Caco-2 (cell line): ENCODE measurements around the gene PPP2R1A. TPM values are rescaled to one million over a fixed set of nuclear protein-coding genes. Genes with fewer than 3 reads are reported as not detected.

Source experiments
- Bru-seq: library from RNA; stranded (reverse); fragments of 400-500 nt; gene quantifications from one replicate; lab custom pipeline; 2021; lab: Mats Ljungman, UMichigan
- BruChase-seq, 2 experiments: library from RNA; stranded (reverse); fragments of 400-500 nt; gene quantifications; one replicate each; lab custom pipeline; 2021; lab: Mats Ljungman, UMichigan
- BruUV-seq: library from RNA; stranded (reverse); fragments of 400-500 nt; replicated peaks from 2 replicates; lab custom pipeline; 2021; lab: Mats Ljungman, UMichigan
- CTCF ChIA-PET: fragments of 300-600 bp; sonication (Branson Sonifier 250); formaldehyde crosslinking; loops from one replicate; lab custom pipeline; 2022; ENCODE audit warnings: antibody characterized with exemption; lab: Charles Lee
- POLR2A ChIA-PET: fragments of 300-600 bp; sonication (Branson Sonifier 250); formaldehyde crosslinking; loops from one replicate; lab custom pipeline; 2022; ENCODE audit warnings: antibody characterized with exemption; lab: Charles Lee
- DNase-seq, 2 experiments: peaks; one replicate each; pipeline versions ENCODE4 v3.0.0 to v3.0.0-alpha.2; 2020 to 2022
- H3K27me3 ChIP-seq: replicated peaks from 2 replicates; pipeline ENCODE4 v1.6.0; 2011; ENCODE audit warnings: low read length; ENCODE audit not compliant: control insufficient read depth, insufficient read depth
- H3K36me3 ChIP-seq: 2 replicates; pipeline ENCODE4 v1.5.1; 2011; ENCODE audit warnings: low read length; ENCODE audit not compliant: control insufficient read depth, insufficient read depth
- H3K4me1 ChIP-seq: fragments of 250-450 bp; sonication (Bioruptor Pico); 2 replicates; pipeline ENCODE4 v1.5.1; 2020; ENCODE audit warnings: mild to moderate bottlenecking
- H3K4me3 ChIP-seq: 2 replicates; pipeline ENCODE4 v1.5.1; 2011; ENCODE audit warnings: low read depth, mild to moderate bottlenecking, control low read depth, low read length
- H3K9me3 ChIP-seq: fragments of 250-450 bp; sonication (Bioruptor Pico); 2 replicates; pipeline ENCODE4 v1.5.1; 2020; ENCODE audit warnings: mild to moderate bottlenecking, moderate library complexity
- H3K27ac Mint-ChIP-seq: one replicate; pipeline ENCODE4 v1.8.0; 2022; ENCODE audit warnings: mixed read lengths; ENCODE audit not compliant: unreplicated experiment
- H3K27me3 Mint-ChIP-seq: one replicate; pipeline ENCODE4 v1.8.0; 2022; ENCODE audit warnings: mixed read lengths; ENCODE audit not compliant: insufficient read depth, unreplicated experiment
- H3K36me3 Mint-ChIP-seq: one replicate; pipeline ENCODE4 v1.8.0; 2022; ENCODE audit warnings: mild to moderate bottlenecking, mixed read lengths; ENCODE audit not compliant: insufficient read depth, unreplicated experiment
- H3K4me1 Mint-ChIP-seq: one replicate; pipeline ENCODE4 v1.8.0; 2022; ENCODE audit warnings: low read depth, mixed read lengths; ENCODE audit not compliant: unreplicated experiment
- H3K4me3 Mint-ChIP-seq: one replicate; pipeline ENCODE4 v1.8.0; 2022; ENCODE audit warnings: mild to moderate bottlenecking, moderate library complexity, mixed read lengths; ENCODE audit not compliant: unreplicated experiment
- H3K9me3 Mint-ChIP-seq: one replicate; pipeline ENCODE4 v1.8.0; 2022; ENCODE audit warnings: mixed read lengths; ENCODE audit not compliant: unreplicated experiment
- intact Hi-C: fragments of 100-400 bp; cut with micrococcal nuclease; formaldehyde crosslinking; loops from one replicate; pipeline ENCODE4 v1.10.0; 2022; ENCODE audit not compliant: unreplicated experiment
- long read RNA-seq: library from polyadenylated mRNA; stranded (forward); transcript quantifications from one replicate; pipeline ENCODE4 v2.0.0, GENCODE V29; 2022
- total RNA-seq: library from RNA; stranded (reverse); gene quantifications from 2 replicates; pipeline ENCODE4 v1.2.3, GENCODE V29; 2022
- TF ChIP-seq, protein P1 (sequence below), 2 experiments: fragments of 200-600 bp in 1 of 2; IDR thresholded peaks; 1 replicate in 1 of 2; 2 replicates in 1 of 2; pipeline versions ENCODE4 v1.5.1 to v1.8.0; 2011 to 2022; ENCODE audit warnings: antibody characterized with exemption in 1 of 2, control low read depth in 1 of 2, inconsistent platforms in 1 of 2, low read depth in 1 of 2, low read length in 1 of 2, mild to moderate bottlenecking in 1 of 2, moderate library complexity in 1 of 2; ENCODE audit not compliant: insufficient read depth in 1 of 2, severe bottlenecking in 1 of 2, unreplicated experiment in 1 of 2

PPP2R1A gene
- total RNA-seq: 279 and 291 TPM in 2 replicates
- Bru-seq, nascent RNA: percentile 90 among the genes with signal in this experiment
- BruChase-seq, experiment 1, labeled RNA remaining after a 2-hour chase: percentile 79 among the genes with signal in this experiment
- percentile 88 among the genes with signal in this experiment for BruChase-seq, experiment 2, labeled RNA remaining after a 6-hour chase
- long read RNA-seq, full-length matches to known transcripts: 575 of 701 reads
- long read RNA-seq, partial matches to known transcripts: 109 of 701 reads
- long read RNA-seq, other reads (novel, unspliced or antisense): 17 of 701 reads

GRCh38 chr19:52189735-52190486, at the start of gene PPP2R1A:
PPP2R1A (plus strand) TSS chr19:52190052; CDS start chr19:52190097, 45 bp downstream.
- POLR2A ChIA-PET: interaction anchor here (0.6 to 1.3 kb wide), 8 partner anchors 8 to 486 kb away, joined by 3 to 25 read pairs (median 6); partner anchors contain the start of gene ZNF616
- peak within 1 kb of the TSS; percentile 93 for H3K4me3 ChIP-seq
- H3K27me3 Mint-ChIP-seq: no peaks in the 10 kb centered on the region

GRCh38 chr19:52141203-52141602, 48.6 kb upstream of the PPP2R1A start:
- Histone ChIP-seq H3K4me1 (no peaks in the 10 kb centered on the region), H3K36me3 (no peaks in the 10 kb centered on the region), H3K9me3 (peaks cover 11% of the 10 kb centered on the region), H3K4me3 (no peak overlapping the region), H3K27me3 (no peaks in the 10 kb centered on the region)
- Mint-ChIP-seq H3K27me3 (no peaks in the 10 kb centered on the region), H3K36me3 (peaks cover 17% of the 10 kb centered on the region), H3K27ac (no peak overlapping the region), H3K4me3 (no peak overlapping the region), H3K9me3 (peaks cover 20% of the 10 kb centered on the region), H3K4me1 (peaks cover 10% of the 10 kb centered on the region)
- intact Hi-C loops: no loop called here
- TF ChIP-seq, protein P1, sequence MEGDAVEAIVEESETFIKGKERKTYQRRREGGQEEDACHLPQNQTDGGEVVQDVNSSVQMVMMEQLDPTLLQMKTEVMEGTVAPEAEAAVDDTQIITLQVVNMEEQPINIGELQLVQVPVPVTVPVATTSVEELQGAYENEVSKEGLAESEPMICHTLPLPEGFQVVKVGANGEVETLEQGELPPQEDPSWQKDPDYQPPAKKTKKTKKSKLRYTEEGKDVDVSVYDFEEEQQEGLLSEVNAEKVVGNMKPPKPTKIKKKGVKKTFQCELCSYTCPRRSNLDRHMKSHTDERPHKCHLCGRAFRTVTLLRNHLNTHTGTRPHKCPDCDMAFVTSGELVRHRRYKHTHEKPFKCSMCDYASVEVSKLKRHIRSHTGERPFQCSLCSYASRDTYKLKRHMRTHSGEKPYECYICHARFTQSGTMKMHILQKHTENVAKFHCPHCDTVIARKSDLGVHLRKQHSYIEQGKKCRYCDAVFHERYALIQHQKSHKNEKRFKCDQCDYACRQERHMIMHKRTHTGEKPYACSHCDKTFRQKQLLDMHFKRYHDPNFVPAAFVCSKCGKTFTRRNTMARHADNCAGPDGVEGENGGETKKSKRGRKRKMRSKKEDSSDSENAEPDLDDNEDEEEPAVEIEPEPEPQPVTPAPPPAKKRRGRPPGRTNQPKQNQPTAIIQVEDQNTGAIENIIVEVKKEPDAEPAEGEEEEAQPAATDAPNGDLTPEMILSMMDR (IDR thresholded peaks at IDR 0.05; ENCODE audit: insufficient read depth in 1 of 2, low read depth in 1 of 2, low read length in 1 of 2, severe bottlenecking in 1 of 2, unreplicated experiment in 1 of 2): no peak
- ChIA-PET POLR2A (no interaction called here), CTCF (interaction anchor here (0.5 kb wide), 1 partner anchor 1427 kb away, joined by 3 read pairs; no protein-coding TSS in a partner anchor)
- BruUV-seq: no TSS peak
- no peak for DNase-seq

More at GRCh38 chr19:52189735-52190486, at the start of gene PPP2R1A:
- Histone ChIP-seq H3K4me1 (peaks cover 9% of the 10 kb centered on the region), H3K27me3 (no peaks in the 10 kb centered on the region), H3K9me3 (no peaks in the 10 kb centered on the region), H3K36me3 (peaks cover 2% of the 10 kb centered on the region; the same call in 1 of the 2 replicates)
- peaks cover 23% of the 10 kb centered on the region for H3K4me1 Mint-ChIP-seq
- peak; percentile 98 to 100 for DNase-seq
- H3K36me3 Mint-ChIP-seq: peaks cover 57% of the 10 kb centered on the region
- no peaks in the 10 kb centered on the region for H3K9me3 Mint-ChIP-seq
- peak within 1 kb of the TSS; percentile 98 for H3K27ac Mint-ChIP-seq
- CTCF ChIA-PET: interaction anchor here (1.8 kb wide), 1 partner anchor 51 kb away, joined by 16 read pairs; the partner anchor contains the start of gene ZNF616
- TF ChIP-seq, protein P1 (IDR thresholded peaks at IDR 0.05; ENCODE audit: insufficient read depth in 1 of 2, low read depth in 1 of 2, low read length in 1 of 2, severe bottlenecking in 1 of 2, unreplicated experiment in 1 of 2): no peak
- peak within 1 kb of the TSS; percentile 81 for H3K4me3 Mint-ChIP-seq
- intact Hi-C loops: loop anchor here (1.0 to 5.0 kb wide), 3 partner anchors 19 to 51 kb away; partner anchors contain the start of genes ZNF616 and ZNF836
- BruUV-seq: no TSS peak

GRCh38 chr19:52142001-52142595, 47.8 kb upstream of the PPP2R1A start:
- no peaks in the 10 kb centered on the region for H3K27me3 ChIP-seq
- no peak overlapping the region for H3K4me3 ChIP-seq
- intact Hi-C loops: no loop called here
- CTCF ChIA-PET: no interaction called here
- POLR2A ChIA-PET: no interaction called here
- Mint-ChIP-seq H3K27ac (peak overlapping the region; percentile 55), H3K36me3 (peaks cover 10% of the 10 kb centered on the region), H3K4me3 (no peak overlapping the region), H3K27me3 (no peaks in the 10 kb centered on the region), H3K9me3 (peaks cover 20% of the 10 kb centered on the region), H3K4me1 (peaks cover 10% of the 10 kb centered on the region)
- BruUV-seq: no TSS peak
- TF ChIP-seq, protein P1 (IDR thresholded peaks at IDR 0.05; ENCODE audit: insufficient read depth in 1 of 2, low read depth in 1 of 2, low read length in 1 of 2, severe bottlenecking in 1 of 2, unreplicated experiment in 1 of 2): no peak
- DNase-seq: no peak
- no peaks in the 10 kb centered on the region for H3K4me1 ChIP-seq
- peaks cover 17% of the 10 kb centered on the region for H3K9me3 ChIP-seq
- H3K36me3 ChIP-seq: no peaks in the 10 kb centered on the region
